Measurements from ENCODE around the gene TDRD12. TPM values are rescaled to one million over a fixed set of nuclear protein-coding genes. Genes with fewer than 3 reads are reported as not detected.

TDRD12 gene
- total RNA-seq, 1 experiment from 2014 or later = 0.33 TPM

DNA sequence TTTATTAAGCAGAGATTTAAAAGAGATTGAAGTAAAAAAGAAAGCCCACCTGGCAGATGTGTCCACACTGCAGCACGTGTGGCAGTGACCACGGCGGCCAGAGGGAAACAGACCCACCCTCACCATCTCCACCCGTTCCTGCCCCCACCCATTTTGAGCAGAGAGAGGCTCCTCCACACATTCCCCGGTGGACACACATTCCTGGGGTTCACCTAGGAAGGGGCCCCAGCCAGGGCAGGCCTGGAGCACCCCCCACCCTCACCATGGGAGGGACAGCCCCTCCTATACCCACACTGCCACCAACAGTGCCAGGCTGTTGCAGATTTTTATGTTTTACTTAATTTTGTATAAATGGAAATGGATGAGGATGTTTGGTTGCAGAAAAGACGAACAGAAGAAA is 95.1 kb downstream of the TDRD12 start:
- no TSS peak for BruUV-seq (replicated peaks)
- no peak for DNase-seq (ENCODE audit: low read depth, low spot score)
- Histone ChIP-seq H3K36me3 (ENCODE audit: control insufficient read depth, insufficient read depth, low read length) (no peaks in the 10 kb centered on the region), H3K4me1 (ENCODE audit: control insufficient read depth, insufficient read depth, low read length) (no peaks in the 10 kb centered on the region), H3K27me3 (ENCODE audit: control insufficient read depth, insufficient read depth, low read length) (no peaks in the 10 kb centered on the region), H3K9me3 (ENCODE audit: control insufficient read depth, insufficient read depth, low read depth, low read length) (no peaks in the 10 kb centered on the region), H3K27ac (ENCODE audit: low read length) (no peak overlapping the region), H3K4me3 (ENCODE audit: low read depth in 2 of 2, low read length in 2 of 2) (no peak overlapping the region)
- no peak for ATAC-seq
- ChIA-PET CTCF (no interaction called here), POLR2A (no interaction called here)
- in situ Hi-C loops (cut with HindIII; ENCODE audit: low pct_unique_long_range_greater_than_20kb, low sequenced_read_pairs) (no loop called here), intact Hi-C loops (cut with micrococcal nuclease; ENCODE audit: unreplicated experiment) (no loop called here)
- TF ChIP-seq SIN3A (IDR thresholded peaks at IDR 0.05; ENCODE audit: borderline replicate concordance, insufficient read depth, low read depth, low read length) (no peak), TCF7L2 (IDR thresholded peaks at IDR 0.05; ENCODE audit: low read depth, low read length) (no peak), POLR2AphosphoS5 (IDR thresholded peaks at IDR 0.05; ENCODE audit: low read depth, low read length) (no peak), CTCF (IDR thresholded peaks at IDR 0.05) (no peak)
- TF ChIP-seq, protein P1, sequence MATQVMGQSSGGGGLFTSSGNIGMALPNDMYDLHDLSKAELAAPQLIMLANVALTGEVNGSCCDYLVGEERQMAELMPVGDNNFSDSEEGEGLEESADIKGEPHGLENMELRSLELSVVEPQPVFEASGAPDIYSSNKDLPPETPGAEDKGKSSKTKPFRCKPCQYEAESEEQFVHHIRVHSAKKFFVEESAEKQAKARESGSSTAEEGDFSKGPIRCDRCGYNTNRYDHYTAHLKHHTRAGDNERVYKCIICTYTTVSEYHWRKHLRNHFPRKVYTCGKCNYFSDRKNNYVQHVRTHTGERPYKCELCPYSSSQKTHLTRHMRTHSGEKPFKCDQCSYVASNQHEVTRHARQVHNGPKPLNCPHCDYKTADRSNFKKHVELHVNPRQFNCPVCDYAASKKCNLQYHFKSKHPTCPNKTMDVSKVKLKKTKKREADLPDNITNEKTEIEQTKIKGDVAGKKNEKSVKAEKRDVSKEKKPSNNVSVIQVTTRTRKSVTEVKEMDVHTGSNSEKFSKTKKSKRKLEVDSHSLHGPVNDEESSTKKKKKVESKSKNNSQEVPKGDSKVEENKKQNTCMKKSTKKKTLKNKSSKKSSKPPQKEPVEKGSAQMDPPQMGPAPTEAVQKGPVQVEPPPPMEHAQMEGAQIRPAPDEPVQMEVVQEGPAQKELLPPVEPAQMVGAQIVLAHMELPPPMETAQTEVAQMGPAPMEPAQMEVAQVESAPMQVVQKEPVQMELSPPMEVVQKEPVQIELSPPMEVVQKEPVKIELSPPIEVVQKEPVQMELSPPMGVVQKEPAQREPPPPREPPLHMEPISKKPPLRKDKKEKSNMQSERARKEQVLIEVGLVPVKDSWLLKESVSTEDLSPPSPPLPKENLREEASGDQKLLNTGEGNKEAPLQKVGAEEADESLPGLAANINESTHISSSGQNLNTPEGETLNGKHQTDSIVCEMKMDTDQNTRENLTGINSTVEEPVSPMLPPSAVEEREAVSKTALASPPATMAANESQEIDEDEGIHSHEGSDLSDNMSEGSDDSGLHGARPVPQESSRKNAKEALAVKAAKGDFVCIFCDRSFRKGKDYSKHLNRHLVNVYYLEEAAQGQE (IDR thresholded peaks at IDR 0.05; ENCODE audit: insufficient read depth in 1 of 2, low read depth in 2 of 2, low read length in 1 of 2) = no peak

DNA sequence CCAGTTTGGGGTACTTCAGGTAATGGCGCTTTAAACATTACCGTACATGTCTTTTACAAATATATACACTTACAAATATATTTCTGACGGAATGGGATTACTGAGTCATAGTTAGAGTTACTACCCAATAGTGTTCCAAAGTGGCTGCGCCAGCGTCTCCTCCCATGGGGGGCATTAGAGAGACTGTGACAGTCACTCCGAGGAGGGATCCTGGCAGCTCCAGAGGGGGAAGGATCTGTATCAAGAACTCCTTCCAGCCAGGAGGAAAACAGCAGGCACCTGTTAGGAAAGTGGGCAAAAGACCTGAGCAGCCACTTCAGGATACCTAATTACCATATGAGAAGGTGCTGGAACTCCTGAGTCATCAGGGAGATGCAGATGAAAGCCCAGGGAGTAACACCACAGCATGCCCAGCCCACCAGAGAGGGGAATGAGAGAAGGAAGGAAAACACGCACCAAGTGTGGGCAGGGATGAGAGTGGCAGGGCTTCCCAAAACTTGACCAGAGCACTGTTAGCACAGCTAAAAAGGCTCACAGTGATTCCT is 97.1 kb downstream of the TDRD12 start:
- no peaks in the 10 kb centered on the region for H3K27me3 ChIP-seq (ENCODE audit: control insufficient read depth, insufficient read depth, low read length)
- CTCF ChIA-PET = no interaction called here
- H3K9me3 ChIP-seq (ENCODE audit: control insufficient read depth, insufficient read depth, low read depth, low read length) = no peaks in the 10 kb centered on the region
- BruUV-seq (replicated peaks) = no TSS peak
- TF ChIP-seq TCF7L2 (IDR thresholded peaks at IDR 0.05; ENCODE audit: low read depth, low read length) (no peak), POLR2AphosphoS5 (IDR thresholded peaks at IDR 0.05; ENCODE audit: low read depth, low read length) (no peak), CTCF (IDR thresholded peaks at IDR 0.05) (no peak), SIN3A (IDR thresholded peaks at IDR 0.05; ENCODE audit: borderline replicate concordance, insufficient read depth, low read depth, low read length) (no peak)
- TF ChIP-seq, protein P1 (IDR thresholded peaks at IDR 0.05; ENCODE audit: insufficient read depth in 1 of 2, low read depth in 2 of 2, low read length in 1 of 2) = no peak
- no peak for ATAC-seq
- no peak for DNase-seq (ENCODE audit: low read depth, low spot score)
- H3K4me3 ChIP-seq (ENCODE audit: low read depth in 2 of 2, low read length in 2 of 2) = no peak overlapping the region
- POLR2A ChIA-PET = no interaction called here
- H3K36me3 ChIP-seq (ENCODE audit: control insufficient read depth, insufficient read depth, low read length) = no peaks in the 10 kb centered on the region
- intact Hi-C loops (cut with micrococcal nuclease; ENCODE audit: unreplicated experiment) (no loop called here), in situ Hi-C loops (cut with HindIII; ENCODE audit: low pct_unique_long_range_greater_than_20kb, low sequenced_read_pairs) (no loop called here)
- no peaks in the 10 kb centered on the region for H3K4me1 ChIP-seq (ENCODE audit: control insufficient read depth, insufficient read depth, low read length)
- H3K27ac ChIP-seq (ENCODE audit: low read length) = no peak overlapping the region

All from Panc1 (cell line).